LHCN-M2 (cell line): ENCODE measurements around the gene MSX1. TPM values are rescaled to one million over a fixed set of nuclear protein-coding genes. Genes with fewer than 3 reads are reported as not detected.

ENCODE experiments used
- DNase-seq: peaks from one replicate; pipeline ENCODE4 v3.0.0-alpha.2; 2012; ENCODE audit warnings: low read depth
- total RNA-seq: library from RNA; depleted of rRNA; stranded (reverse); fragments of >200 nt; gene quantifications from 2 replicates; pipeline ENCODE4 v1.2.3, GENCODE V29; 2014

The MSX1 gene
- total RNA-seq, 1 experiment from 2014 or later, result 12.2 TPM

DNA sequence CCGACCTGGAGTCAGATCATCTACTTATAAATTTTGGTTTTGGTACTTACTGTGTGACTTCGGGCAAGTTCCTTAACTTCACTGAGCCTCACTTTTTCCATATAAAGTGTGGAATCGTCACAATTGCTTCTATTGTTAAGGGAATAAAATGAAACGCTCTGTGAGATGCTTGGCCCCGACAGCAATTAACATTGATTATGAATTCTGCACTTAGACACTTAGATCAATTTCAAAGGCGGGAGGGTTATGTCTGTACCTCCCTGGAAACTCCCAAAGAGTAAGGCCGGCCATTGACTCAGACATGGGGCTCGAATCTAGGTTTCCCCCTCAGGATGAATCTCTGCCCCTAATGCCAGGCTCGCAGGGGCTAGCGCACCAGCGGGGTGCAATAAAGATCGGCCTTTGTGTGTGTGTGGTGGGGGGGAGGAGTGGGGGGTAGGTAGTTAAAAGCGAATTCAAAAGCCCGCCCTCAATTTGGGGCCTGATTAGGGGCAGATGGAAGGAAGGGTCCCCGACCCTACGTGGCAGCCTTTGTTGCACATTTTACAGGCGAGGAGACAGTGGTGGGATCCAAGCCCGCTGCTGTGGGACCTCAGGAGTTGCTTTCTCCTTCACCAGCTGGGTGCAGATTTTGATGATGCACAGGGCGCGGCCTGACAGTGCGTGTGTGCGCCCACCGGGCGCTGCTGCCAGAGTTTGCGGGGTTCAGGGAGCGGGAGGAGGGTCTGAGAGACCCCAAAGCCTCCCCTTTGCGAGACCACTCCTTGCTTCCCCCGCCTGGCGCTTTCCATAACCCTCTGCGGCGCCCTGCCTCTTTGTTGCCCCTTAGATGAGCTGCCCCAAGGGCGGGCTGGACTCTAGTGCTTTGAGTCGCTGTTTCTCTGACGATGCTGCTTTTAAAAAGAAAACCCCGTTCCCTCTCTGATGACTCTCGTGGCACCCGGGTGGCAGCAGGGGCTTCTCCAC is 9.6 kb downstream of the MSX1 start:
- no peak for DNase-seq

DNA sequence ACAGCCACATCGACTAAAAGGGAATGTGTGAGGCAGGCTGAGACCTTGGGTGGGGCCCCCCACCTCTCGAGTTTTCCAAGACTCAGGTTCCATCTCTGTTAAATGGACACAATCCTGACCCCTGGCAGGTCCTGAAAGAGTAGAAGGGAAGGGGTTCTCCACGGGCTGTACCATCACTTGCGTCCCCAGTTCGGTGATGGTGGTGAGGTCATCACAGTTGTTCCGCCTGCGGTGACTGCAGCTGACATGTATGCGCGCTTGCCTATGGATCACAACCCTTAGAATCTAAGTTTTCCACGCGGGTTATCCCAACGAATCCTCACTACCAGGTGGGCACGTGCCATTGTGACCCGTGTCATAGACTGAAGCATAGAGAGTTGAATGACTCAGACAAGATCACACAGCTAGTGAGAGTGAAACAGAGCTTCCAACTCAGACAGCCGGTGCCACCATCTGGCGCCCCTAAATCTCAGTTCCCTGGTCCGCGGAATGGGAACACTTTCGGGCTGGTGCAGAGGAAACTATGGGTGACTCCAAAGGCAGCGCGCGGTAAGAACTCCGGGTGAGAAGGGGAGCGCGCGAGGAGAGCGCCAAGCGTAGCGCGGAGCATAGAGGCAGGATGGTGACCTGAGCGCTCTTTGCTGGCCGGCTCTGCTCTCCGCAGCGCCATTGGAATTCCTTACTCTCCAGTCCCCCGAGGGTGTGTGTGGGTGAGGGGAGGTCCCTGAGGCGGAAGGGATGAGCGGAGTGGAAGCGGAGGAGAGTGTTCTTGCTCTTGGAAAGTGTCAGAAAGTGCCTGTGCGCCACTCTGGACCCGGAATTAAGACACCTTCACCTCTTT is 10.5 kb downstream of the MSX1 start:
- DNase-seq, result no peak

DNA sequence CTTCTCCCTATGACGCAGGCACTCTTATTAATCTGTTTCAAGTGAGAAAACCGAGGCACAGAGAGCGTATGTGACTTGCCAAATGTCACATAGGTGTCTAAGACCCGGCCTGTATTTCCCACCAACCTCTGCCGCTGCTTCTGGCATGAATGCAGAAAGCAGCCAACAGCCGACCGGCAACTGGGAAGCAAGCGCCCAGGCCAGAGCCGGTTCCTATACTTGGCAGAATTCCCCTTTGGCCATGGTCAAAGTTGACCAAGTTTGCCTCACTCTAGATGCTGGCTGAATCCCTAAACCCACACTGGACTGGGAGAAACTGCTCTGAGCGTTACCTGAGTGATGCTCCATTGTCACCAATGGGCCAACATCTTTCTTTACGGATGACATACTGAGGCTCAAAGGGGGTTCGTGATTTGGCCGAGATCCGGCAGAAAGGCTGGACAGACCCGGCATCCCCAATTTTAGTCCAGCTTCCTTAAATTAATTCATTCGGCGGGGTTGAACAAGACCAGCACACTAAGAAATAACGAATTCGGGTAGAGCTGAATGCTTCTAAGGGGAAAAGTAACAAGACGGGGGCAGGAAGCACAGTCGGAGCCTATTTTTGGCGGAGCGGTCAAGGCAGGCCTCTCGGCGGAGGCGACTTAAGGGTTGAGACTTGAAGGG is 11.2 kb downstream of the MSX1 start:
- DNase-seq, result no peak

DNA sequence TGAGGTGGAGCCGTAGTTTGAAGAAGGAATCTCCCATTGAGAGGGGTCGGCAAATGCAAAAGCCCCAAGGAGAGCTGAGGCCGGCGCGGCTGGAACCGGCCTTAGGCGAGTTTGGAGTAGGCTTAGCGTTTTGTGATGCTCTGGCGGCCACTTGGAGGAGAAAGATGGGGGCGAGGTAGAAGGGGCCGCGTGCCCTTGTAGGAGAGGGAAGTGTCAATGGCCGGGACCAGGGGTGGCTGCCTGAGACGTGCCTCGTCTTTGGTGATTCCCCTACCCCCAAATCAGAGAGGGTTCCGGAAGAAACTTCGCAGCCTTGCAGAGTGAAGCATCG is 11.7 kb downstream of the MSX1 start:
- no peak for DNase-seq

DNA sequence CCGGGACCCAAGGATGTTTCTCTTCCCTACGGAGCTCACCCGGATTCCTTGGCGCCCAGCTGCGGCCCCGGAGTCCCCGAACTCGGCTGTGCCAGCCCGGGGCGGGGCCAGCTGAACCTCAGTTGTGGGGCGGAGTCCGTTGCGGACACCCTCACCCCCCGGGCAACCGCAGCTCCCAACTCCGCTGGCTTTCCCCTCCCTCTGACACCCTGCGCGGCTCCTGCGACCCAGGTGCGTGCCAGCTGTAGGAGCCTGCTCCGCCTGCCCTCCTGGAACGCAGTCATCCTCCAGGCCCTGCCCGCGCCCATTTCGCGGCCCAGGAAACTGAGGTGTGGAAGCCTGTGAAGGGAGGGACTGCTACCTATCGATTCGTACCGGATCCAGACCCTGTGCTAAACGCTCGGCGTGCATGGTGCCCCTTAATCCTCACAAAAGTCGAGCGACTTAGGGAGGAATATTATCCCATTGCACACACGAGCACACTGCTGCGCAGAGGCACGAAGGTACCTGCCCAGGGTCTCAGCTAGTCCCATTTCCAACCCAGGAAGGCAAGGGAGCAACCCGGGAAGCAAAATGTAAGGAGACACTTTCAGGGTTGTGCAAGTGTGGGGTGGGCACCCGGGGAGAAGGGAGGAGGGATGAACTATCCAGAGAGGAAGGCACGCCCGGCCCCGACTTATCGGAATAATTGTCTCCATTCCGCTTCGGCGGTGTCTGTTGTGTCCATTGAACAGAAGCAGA is 12.3 kb downstream of the MSX1 start:
- DNase-seq, result no peak

DNA sequence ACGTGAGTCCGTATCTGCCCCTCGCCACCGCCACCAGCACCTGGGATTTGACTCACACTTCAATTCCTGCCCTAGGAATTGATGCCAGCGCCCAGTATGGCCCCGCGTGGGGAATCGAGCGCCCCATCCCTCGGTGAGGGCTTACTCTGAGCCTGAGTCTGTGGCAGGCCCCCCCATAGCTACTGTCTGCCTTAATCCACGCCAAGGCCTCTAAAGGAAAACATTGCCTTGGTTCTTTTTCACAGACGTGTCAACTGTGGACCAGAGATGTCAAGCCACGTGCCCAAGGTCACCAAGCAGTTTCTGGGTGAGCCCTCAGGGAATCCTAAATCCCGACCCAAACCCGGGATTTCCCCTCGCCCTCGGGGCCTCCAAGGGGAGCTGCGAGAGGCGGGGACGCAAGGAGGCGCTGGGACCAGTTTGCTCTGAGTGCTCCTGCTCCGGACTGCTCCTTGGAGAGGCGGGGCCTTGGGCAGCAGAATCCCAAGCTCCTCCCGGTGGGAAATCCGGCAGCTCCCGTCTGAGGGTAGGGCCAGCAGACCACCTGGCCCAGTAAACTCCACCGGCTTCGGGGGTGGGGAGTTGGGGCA is 12.9 kb downstream of the MSX1 start:
- DNase-seq, result no peak

DNA sequence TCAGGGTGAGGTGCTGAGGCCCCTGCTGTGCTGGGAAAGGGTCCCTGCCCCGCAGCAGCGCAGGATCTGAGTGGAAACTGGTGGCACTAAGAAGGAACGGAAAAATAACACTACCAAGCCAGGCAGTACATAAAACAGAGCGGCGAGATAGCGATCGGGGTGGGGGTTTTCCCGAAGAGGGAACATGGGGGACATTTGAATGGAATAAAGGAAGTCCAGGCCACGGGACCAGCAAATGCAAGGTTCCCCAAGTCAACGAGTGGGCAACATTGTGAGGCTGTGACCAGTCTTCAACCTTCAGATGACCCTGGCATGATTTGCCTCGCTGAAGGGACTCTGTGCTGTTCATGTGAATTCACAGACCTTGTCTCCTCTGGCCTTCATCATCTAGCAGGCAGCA is 13.7 kb downstream of the MSX1 start:
- no peak for DNase-seq

DNA sequence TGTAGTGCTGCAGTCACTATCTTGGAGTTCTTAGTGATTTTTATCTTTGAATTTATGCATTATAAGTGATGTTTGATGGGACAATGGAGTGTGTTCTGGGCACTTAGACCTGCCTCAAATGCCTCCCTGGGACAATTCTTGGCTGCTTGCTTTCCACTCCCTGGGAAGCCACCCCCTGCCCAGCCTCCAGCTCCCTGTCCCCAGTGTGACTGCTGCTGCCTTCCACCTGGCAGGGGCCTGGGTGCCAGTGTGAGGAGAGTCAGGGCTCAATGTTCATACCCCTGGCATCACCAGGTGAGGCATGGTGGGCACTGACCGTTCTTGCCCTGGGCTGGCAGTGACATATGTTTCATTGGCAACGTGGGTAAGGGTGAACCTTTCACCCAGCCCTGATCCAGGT is 14.8 kb downstream of the MSX1 start:
- DNase-seq, result no peak

DNA sequence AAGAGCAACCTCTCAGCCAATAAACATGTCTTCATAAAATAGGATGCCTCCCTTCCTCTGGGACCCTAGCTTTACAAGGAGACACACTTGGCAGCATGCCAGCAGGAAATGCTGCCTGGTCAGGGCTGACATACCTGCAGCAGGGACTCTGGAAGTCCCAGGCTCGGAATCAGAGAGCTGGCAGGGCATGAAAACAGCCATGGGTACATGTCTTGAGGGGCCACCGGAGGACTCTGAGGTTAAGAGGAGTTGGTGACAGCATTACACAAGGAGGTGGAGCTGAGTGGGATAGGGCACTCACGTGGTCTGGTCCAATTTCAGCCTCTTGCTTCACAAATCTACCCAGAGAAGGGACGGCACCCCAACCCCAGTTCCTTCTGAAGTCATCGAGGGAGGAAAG is 15.7 kb downstream of the MSX1 start:
- no peak for DNase-seq

DNA sequence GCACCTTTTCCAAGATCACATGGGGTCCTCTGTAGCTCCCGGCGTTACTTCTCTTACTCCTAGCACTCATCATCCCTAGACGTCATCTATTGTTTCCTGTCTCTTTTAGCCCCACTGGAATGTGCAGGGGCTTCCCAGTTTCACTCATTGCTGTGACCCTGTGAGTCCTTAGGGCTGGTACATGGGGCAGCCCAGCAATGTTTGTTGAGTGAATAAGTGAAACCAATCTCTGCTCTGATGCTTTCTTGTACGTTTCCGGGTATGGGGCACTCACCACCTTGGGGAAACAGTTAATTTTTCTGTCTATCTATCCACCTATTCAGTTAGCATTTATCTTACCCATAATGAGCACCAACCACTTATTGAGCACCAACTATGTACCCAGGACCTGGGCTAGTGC is 16.1 kb downstream of the MSX1 start:
- DNase-seq, result no peak

DNA sequence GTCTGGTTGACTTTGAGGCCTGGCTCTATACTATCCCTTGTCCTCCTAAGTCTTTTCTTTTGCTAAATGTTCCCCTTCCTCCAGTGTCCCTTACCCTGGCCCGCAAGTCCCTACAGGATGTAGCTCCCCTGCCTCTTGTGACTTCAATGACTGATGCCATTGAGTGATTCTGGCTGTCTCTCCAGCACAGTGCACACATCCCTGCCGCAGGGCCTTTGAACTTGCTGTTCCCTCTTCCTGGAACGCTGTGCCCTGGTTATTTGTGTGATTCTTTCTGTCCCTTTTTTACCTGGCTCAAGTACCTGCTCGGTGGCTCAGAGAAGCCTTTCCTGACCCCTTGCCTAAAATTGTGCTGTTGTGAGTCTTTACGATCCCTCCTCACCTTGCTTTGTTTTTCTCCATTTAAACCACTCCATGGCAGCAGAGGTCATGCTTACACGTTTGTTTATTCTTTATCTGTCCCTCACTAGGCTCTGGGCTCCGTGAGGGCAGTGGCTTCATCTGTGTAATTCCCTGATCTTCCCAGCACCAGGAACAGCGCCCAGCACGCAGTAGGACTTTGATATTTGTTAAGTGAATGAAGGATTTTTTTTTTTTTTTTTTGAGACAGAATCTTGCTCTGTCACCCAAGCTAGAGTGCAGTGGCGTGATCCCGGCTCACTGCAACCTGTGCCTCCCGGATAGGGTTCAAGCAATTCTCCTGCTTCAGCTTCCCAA is 17.6 kb downstream of the MSX1 start:
- DNase-seq, result no peak

DNA sequence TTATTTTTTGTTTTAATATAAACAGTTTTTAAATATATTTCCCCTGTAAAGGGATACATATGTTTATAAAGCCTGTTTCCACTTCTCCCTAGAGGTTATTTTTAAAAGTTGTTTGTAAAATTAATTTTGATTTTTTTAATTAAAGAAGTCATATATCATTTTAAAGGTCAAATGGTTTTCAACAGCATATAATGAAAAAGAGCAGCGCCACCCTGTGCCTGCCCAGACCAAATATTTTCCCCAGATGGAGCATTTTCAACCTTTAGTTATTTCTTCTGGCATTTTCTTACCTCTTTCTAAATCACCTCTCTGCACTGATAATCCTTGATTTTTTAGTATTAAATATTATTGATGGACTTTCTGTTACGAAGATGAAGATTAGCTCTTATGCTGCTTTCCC is 21.0 kb downstream of the MSX1 start:
- DNase-seq, result no peak

DNA sequence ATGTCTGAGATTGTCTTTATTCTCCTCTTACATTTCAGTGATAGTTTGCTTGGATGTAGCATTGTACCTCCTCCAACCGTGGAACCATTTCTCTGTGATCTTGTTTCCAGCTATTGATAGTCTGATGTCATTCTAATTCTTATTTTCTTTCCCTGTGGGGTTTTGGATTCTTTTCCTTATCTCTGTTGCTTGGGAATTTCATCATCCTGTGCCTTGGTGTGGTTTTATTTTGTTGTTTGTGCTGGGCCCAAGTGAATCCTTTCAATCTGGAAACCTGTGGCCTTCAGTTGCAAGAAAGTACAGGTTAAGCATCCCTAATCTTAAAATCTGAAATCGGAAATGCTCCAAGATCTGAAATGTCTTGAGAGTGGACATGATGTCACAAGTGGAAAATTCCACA is 22.0 kb downstream of the MSX1 start:
- DNase-seq, result no peak

DNA sequence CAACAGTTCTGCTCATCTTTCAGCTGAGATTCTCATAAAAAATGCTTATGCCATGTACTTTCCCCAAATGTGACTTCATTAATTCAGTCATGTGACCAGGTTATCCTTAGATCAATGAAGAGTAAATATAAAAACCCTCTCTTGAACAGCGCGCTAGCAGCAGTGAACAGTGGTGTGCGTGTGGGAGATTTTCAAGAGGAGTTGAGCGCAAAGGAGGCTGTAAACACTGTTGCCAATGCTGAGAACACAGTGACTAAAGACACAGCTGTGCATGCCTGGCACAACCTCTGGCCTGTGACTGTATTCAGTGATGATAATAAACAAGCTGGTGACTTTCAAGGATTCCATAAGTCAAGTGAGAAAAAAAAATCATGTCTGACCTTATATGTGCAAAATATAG is 25.1 kb downstream of the MSX1 start:
- DNase-seq, result no peak

DNA sequence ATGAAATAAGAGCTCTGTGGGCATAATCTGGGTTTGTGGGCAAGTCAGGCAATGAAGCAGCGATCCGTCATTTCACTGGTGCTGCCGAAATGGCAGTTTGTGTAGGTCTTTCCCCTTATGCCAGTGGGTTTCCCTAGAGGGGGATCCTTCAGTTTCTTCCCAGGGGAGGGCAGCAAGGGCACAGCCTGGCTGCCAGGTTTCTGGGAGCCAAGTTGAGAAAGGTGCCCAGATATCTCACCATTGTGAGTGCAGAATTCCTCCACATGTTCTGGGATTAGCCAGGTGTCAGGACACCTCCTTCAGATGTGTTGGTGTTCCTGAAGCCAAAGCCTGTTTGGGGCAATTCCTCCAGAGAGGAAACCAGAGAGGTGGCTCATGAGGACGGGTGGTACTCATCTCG is 28.0 kb downstream of the MSX1 start:
- no peak for DNase-seq

DNA sequence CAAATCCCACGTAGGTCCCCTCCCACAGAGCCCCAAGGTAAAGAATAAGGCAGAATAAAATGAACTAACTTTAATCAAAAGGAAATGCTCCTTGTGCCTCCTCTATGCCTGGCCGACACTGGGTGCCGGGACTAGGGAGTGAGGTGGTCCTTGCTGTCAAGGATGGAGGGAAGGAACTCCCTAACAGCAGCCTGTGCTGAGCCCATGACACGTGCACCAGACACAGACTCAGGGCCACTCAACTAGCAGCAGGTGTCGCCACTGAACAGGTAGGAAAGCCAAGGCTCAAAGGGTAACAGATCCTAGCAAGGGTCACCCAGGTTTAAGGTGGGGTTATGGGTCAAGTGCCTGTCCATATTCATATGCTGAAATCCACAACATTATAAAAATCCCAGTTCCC is 29.2 kb downstream of the MSX1 start:
- no peak for DNase-seq

DNA sequence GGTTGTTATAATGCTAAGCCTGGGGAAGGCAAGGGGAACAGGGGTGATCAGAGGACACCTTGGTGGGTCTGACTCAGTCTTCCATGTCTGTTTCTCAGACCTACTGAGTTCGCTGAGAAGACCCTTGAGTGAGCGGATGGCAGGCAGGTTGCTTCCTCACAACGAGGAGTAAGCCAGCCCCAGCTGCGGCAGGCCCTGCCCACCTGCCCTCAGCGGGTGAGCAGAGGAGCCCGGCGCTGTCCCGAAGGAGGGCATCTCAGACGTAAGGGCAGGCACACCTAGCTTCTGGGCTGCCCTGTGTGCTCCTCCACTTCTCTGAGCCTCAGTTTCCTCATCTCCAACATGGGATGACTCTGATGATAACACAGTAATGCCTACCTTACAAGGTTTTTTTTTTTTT is 30.3 kb downstream of the MSX1 start:
- no peak for DNase-seq

DNA sequence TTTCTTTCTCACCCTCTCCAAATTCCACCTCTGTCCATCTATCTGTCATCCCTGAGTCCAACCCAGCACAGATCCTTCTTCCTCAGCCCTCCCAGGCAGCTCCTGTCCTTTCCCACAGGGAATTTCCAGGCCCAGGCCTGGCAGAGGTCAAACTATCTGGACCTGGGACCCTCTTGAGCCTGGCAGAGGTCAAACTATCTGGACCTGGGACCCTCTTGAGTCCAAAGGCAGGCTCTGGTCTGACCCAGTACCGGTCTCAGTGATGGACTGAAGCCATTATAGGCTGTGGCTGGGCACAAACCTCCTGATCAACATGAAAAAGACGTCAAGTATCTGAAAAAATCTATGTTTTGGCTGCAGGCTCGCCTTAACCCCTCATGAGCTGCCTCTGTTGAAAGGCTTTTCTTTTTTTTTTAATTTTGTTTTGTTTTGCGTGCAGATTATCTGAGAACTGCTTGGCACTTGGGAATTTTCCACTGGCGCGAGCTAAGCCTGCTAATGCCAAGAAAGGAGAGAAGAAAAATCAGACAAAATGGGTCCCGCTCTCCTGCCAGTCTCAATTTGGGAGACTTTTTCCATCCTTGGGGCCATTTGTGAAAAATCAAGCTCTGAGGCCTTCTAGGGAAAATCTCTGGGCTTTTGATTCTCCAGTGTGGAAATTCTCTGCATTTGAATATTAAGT is 31.2 kb downstream of the MSX1 start:
- DNase-seq, result no peak

DNA sequence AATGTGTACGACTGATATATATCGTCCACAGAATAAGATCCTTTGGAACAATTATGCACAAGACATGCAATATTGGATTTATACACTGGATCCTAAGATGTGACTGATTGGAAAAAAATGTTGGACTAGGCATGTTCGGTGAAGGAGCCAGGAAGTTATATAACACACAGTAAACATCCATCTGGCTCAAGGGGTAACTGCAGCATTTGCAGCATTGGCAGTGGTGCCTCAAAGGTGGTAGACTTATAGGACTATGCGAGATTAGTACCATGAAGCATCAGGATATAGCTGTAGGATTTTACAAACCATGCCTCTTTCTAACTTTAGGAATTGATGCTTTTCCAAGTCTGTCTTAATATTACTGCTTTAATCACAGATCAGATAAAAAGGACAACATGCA is 34.3 kb downstream of the MSX1 start:
- no peak for DNase-seq
